HK-2 (cell line): ENCODE results near the gene PLCH2.

Source experiments
- DNase-seq: peaks from one replicate; pipeline ENCODE4 v3.0.0-alpha.2; 2018; ENCODE audit not compliant: unreplicated experiment

Gene PLCH2

DNA sequence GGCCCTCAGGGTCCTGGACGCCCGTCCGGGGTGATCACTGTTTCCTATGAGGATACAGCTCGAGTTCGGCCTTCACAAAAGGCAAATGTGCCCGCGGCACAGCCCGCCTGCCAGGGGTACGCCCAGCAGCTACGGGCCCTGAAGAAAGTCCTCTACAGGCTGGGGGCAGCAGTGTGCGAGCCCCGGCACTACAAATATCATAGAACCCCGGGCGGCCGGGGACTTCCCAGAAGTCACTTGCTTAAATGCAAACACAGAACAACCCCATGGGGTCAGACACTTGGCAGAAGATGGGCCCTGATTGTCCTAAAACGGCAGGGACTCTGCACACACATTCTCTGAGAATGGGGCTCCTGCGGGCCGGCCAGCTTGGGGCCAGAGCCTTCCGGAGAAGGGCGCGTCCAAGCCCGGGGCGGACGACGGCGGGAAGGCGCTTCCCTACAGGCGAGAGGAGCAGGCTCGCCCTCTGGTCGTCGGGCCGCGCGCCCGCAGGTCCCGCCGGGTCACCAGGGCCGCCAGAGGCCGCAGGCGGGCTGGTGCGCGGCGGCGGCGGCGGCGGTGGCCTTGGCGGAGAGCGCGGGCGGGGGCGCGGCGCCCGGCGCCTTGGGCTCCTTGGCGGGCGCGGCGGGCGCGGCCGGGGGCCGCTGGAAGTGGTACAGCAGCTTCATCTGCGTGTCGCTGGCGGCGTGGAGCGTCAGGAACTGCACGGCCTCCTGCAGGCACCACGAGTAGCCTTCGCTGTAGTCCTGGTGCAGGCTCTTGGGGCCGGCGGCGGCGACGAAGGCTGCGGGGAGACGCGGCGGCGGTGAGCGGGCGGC is 53.1 kb downstream of the PLCH2 start:
- DNase-seq, result no peak

DNA sequence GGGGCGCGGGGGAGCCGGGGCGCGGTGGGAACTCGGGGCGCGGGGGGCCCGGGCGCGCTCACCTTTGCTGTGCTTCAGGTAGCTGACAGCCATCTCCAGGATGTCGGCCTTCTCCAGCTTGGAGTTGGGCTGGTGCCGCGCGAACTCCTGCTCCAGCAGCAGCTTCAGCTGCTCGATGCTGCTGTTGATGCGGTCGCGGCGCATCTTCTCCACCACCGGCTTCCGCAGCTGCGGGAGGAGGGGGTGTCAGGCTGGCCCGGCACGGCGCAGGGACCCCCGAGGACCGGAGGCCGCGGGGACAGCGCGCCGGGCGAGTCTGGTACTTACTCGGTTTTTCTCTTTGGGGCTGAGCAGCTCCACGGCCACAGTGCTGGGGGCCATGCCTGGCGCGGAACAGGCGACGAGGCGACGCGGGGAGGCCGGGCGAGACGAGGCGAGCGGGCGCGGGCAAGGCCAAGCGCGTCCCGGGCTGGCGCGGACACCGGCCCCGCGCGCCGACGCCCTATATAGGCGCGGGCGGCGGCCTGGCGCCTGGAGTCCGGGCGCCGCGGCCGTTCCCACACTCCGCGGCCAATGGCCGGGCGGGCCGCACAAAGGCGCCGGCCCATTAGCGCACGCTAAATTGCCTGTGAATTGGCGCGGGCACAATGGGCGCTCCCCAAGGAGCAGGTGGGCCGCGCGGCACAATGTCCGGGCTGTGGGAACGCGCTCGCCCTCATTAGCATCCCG is 53.9 kb downstream of the PLCH2 start, which contains the start of gene HES5:
Gene HES5 (minus strand): TSS at position 480 of the 729 bp plus-strand sequence. CDS start 99 bp downstream, at position 381.
- no peak for DNase-seq

DNA sequence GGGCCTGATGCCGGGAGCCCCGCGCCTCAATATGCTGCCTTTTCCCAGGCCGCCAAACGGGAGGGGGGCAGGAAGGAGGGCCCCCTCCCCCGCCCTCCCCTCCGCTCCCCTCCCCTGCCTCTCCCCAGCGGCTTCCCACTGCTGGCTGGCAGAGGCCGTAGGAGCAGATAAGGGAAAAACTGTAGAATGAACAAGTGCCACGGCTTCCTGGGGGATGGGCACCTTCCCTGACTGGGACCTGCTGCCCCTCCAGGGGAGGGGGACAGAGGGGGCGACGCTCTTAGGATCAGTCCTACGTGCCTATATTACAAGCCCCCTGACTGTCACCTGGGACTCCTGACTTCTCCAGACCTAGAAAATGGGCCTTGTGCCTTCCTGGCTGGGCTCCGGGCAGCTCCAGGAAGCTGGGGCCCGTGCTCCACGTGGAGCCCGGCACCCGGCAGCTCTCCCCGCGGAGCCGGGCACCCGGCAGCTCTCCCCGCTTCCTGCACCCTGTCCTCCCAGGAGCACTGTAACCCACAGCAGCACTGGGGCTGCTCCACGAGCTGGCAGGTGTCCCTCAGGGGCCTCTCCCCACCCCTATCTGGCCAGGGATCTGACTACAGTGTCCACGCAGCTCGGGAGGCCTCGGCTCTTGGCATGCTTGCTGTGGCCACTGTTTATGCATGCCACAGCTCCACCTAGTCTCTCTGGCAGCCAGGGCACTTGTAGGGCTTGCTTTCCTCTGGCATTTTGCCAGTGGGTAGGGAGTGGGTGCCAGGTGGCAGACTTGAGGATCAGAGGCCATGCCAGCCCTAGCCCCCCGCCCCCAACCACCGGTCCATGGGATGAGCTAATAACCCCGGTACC is 54.6 kb downstream of the PLCH2 start:
- no peak for DNase-seq

DNA sequence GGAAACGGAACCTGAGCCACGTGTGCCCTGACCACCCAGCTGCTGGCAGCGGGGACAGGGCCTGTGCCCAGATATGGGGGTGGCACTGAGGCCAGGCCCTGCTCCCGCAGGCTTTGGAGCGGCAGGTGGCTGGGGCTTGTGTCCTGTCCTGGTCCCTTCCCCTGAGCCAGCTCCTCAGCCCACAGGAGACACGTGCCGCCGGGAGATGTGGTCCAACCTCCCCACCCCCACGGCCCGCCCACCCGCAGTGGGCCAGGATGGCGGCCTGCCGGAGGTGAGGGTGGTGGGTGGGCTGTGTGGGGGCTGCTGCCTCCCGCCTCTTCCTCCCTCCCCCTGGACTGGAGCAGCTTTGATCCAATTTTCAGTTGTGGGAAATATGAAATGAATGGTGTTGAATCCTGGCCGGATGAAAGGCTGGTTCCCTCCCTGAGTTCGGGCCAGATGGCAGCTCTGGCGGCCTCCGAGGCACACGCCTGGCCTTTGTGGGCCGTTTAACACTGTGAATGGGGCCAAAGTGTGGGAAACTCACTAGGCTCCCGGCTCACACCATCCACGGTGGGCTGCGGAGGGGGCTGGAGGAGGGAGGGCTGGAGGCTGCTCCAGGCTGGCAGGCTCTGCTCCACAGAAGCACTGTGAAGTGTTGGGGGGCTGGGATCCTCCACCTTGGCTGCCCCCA is 56.5 kb downstream of the PLCH2 start:
- no peak for DNase-seq

DNA sequence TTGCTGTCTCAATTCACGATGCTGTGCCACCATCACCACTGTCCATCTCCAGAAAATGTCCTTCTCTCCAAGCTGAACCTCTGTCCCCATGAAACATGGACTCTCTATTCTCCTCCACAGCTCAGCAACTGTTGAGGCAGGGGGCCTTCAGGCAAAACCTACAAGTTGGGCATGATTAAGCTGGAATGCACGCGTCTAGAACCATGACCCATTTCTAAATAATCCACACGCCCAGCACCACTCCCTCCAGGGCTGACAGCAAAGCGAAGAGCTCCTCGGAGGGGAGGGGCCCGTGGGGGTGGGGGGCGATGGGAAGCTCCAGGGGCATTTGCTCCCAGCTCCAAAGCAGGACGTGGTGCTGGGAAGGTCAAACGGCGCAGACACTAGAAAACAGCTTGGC is 57.3 kb downstream of the PLCH2 start:
- DNase-seq, result no peak

DNA sequence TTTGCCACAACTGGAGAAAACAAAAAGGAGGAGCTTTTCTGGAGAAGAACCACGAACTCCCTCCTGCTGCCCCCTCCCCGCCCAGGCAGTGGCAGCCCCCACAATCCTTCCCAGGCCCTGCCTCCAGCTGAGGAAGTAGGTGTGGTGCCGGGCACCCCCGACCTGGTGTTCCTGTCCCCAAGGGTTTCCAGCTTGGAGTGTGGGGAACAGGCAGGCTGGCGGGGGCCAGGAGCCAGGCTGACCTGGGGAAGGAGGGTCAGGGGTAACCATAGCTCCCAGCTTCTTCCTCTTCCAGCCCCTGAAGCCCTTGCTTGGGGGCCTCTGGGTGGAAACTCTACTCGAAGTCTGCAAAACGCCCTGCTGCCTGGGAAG is 58.2 kb downstream of the PLCH2 start:
- no peak for DNase-seq

DNA sequence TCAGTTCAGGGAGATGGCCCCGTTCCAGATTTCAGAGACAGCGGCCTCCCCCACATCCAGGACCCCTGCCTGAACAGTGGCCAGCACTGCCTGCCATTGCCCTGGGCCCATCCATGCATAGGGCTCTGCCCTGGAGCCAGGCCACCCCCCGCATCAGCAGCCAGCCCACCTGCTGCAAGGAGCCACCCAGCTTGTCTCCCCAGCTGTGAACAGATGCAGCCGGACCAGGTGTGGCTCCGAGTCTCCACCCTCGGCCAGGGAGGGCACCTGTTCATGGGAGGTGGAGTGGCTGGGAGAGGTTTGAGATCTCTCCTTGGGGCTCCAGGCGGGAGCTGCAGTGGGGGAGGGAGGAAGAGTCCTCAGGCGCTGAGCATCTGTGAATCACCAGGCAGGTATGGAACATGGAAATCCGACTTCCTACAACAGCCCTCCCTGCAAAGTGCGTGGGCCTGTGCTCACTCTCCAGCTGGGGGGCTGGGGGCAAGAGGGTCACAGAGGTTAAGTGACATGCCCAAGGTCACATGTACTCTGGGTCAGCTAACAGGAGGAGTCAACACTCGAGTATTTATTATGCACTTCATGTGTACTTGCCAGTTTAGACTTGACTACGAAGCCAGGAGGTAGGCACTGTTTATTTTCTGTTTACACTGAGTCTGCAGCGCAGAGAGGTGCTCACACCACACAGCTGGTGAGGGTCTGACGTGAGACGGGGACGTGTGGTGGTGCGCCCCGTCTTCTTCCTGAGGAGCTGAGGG is 58.8 kb downstream of the PLCH2 start:
- peak; percentile 58 for DNase-seq

DNA sequence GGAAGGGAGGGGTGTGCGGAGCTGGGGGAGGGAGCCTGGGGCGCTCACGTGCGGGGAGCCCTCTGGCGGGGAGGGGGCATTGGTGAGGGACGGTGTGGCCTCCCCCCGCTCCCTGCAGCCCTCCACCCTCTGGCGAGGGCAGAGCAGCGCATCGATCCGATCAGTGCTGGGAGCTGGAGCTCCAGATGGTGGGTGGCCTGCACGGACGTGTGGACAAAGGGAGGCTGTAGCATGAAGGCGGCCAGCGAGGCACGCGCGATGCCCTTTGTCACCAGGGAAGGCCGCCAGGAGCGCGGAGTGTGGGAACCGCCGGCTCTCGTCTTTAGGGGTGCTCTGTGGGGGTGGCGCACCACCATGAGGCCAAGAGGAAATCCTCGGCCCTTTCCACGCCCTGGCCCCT is 59.4 kb downstream of the PLCH2 start:
- no peak for DNase-seq

DNA sequence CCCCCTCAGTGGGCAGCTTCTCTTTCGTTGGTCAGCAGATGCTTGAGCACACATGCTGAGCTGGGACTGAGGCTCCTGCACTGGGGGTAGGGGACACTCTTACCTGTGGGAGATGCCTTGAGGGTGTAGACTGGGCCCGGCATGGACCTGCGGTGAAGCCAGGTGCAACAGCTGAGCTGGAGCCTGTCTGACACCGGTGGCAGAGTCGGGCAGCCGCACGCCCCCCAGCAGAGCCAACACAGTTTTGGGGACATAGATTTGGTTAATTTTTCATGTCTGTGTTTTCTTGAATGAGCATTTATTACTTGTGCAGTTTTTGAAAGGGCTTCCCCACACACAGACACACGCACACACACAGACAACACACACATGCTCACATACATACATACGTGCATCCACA is 59.9 kb downstream of the PLCH2 start:
- DNase-seq, result no peak

DNA sequence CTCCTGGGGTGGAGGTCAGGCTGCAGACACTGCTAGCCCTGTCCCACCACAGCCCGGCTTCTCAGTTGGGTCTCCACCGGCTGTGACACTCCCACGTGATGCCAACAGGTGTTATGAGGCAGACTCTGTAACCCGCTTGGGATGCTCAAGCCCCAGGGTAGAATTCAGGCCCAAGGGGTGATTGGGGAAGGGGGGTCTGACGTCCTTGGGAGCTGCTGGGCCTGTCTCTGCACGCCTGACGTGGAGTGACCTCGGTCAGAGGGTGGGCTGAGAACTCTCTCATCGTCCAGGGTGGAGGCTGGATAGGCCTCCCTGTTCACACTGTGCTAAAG is 61.7 kb downstream of the PLCH2 start:
- DNase-seq, result no peak

DNA sequence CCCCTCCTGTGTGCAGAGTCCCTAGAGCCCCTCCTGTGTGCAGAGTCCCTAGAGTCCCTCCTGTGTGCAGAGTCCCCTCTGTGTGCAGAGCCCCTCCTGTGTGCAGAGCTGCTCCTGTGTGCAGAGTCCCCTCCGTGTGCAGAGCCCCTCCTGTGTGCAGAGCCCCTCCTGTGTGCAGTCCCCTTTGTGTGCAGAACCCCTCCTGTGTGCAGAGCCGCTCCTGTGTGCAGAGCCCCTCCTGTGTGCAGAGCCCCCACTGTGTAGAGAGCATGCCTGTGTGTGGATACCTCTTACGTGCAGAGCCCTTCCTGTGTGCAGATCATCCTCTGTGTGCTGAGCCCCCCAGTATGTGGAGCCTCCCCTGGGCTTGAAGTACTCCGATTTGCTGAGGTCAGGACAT is 62.3 kb downstream of the PLCH2 start:
- DNase-seq, result no peak

DNA sequence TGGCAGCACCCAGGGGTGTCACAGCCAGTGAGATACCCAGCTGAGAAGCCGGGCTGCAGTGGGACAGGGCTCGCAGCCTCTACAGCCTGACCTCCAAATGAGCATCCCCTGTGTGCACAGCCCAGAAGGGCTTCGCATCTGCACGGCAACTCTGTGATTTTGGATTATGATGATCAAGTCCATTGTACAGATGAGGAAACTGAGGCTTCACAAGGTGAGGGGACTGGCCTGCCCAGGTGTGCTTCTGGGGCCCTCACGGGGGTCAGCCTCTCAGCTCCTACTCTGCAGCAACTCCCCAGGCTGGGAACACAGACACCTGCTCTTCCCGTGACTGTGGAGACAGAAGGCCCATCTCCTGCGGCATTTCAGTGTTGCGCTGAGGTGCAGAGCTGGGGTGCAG is 62.8 kb downstream of the PLCH2 start:
- DNase-seq, result no peak

DNA sequence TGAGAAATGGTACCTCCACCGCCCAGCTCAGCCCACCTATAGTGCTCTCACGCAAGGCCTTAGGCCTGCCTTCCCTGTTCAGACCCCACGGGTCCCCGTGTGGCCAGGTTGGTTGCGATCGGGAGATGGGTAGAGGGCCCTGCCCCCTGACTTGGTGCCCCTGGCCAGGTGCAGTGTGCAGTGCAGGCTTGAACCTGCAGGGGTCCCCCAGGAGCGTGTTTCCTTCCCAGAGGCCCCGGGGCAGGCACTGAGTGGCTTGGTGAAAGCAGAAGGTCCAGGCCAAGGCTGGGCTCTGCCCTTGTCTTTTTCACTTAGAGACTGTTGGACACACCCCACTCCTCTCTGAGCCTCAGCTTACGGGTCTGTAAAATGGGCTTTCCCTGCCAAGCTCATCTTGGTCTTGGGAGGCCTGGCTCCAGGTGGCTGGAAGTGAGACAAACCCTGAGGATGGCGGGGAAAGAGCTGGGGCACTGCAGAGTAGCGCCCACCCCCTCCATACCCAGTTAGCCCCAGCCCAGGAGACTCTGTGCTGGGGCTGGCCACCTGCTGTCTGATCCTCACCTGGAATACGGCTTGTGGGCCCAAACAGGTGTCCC is 63.3 kb downstream of the PLCH2 start:
- DNase-seq, result no peak

DNA sequence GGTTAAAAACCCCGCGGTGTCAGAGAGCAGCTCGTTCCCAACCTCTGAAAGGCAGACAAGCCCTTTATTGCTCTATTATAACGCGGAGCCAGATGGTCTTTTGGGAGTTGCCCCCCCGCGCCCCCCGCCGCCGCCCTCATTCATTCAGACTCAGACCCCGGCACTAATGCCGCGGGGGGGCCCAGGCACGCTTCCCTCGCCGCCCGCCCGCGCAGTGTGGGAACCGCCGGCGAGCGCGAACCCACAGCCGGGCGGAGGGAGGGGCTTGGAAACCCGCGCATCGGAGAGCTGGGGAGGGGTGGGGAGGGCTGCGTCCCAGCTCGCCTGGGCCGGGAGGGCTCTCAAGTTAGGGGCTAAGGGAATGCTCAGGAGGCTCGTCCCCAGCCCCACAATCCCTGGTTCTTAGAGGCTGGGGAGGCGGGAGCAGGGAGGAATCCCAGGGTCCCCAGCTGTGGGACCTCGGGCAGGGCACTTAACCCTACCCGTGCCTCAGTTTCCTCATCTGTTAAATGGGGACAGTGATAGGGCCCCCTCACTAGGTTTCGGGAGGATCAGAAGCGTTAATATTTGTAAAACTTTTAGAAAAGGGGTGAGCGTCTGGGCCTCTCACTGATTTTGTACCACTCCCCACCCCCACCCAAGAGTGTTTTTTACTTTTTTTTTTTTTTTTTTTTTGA is 64.9 kb downstream of the PLCH2 start:
- DNase-seq, result no peak

DNA sequence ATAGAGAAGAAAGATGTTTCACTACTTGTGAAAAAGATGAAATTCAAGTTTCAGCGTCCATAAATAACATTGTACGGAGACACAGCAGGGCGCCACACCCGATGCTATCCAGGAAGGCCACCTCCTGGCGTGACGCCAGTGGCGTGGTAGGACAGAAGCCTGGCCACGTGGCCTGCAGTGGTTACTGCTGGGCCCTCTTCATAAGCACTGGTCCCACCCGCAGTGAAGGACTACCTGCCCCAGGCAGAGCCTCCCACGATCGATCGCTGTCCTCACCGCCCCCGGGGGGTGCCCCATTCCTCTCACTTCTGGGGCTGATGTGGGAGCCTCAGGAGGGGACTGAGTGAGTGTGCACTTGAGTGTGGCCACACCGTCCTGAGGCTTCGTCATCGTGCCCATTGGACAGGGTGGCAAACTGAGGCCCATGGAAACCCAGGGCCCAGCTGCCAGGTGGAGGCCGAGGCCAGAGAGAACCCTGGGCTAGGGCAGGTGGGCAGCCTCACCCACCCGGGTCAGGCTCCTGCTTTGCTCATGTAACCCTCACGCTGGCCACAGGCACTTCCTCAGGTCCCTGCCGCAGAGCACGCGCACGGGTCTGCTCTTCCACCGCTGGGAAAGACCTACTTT is 65.6 kb downstream of the PLCH2 start:
- no peak for DNase-seq

DNA sequence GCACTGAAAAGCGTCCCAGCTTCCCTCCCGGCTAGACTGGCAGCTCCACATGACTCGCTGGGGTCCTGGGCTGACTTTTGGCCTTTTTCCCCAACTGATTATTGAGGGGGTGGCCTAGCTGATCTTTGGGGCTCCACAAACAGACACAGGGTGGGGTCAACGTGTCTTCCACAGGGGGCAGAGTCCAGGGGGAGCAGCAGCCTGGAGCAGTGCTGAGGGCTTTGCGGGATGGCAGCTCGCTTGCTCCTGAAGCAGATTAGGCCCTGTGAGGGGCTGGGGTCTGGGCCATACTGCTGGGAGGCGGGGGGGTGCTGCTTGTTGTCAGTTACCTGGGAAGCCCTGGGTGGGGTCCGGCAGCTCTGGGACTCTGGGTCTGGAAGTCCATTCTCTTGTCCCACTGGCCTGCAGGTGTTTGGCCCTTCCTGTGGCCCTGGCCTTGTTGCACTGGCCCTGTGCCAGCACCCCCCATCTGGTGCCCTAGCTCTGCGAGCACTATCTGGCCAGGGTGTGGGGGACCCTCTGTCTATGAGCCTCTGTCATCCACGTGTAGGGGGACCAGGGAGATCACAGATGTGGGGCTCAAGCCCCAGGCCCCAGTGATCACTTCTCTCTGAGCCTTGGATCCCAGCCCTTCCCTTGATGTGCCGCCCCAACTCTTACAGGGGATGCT is 66.3 kb downstream of the PLCH2 start:
- DNase-seq, result no peak

DNA sequence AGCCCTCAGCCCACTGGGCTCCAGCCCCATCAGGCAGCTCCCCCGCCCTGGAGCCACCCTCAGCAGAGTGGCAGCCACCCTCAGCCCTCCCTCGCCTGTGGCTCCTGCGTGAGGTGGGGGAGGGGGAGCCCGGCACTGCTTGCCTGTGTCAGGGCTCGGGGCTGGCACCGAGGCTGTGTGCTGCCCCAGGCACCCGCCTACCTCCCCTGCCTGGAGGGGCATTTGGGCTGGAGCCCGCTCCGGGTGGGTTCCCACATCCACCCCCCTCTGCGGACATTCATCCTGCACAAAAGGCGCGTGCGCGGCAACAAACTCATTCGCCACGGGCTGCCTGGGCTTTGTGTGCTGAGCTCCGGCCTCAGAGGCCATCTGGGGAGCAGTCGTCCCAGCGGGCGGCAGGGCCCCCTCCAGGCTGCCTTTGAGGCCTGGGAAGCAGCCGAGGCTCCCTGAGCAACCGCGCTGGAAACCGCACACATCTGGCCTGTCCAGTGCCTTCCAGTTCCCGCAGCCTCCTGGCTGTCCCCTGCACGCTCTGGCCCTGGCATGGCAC is 67.5 kb downstream of the PLCH2 start:
- DNase-seq, result no peak

DNA sequence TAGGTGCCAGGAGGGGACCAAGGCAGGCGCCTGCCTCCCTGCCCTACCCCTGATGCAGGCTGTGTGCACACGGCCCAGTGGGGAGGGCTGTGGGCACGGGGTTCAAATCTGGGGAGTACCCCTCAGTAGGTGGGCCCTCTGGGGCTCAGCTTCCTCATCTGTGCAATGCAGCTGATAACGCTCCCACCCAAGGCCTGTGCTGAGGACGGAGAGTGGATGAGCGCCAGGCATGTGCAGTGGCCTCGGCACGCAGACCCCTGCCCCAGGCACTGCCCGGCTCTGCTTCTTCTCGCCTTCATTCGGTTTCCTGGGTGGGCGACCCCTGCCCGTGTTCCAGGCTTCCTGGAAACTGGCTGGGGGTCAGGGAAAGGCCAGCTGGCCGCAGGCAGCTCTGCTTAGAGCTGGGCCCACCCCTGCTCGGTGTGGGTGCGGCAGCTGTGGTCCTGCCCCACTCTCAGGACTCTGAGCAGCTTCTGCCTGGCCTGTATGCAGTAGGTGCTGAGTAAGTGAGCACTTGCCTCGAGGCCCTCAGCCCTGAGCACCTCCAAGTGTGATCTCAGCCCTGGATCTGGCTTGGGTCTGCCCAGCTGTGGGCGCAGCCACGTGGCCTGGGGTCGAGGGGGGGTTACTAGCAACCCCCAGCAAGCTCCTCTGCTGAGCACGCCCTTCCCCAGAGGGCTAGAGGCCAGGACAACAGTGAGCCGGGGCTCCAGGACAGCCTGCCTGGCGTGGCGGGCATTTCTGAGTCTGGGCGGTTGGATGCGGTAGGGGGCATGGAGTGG is 68.2 kb downstream of the PLCH2 start:
- DNase-seq, result no peak
